Measurements from ENCODE around the gene PIP5K1C.
"Not testable (repeated sequence)": the region's sequence is repeated elsewhere in the genome, so short reads cannot be mapped to it uniquely, and the experiment has no call there.

The PIP5K1C gene

DNA sequence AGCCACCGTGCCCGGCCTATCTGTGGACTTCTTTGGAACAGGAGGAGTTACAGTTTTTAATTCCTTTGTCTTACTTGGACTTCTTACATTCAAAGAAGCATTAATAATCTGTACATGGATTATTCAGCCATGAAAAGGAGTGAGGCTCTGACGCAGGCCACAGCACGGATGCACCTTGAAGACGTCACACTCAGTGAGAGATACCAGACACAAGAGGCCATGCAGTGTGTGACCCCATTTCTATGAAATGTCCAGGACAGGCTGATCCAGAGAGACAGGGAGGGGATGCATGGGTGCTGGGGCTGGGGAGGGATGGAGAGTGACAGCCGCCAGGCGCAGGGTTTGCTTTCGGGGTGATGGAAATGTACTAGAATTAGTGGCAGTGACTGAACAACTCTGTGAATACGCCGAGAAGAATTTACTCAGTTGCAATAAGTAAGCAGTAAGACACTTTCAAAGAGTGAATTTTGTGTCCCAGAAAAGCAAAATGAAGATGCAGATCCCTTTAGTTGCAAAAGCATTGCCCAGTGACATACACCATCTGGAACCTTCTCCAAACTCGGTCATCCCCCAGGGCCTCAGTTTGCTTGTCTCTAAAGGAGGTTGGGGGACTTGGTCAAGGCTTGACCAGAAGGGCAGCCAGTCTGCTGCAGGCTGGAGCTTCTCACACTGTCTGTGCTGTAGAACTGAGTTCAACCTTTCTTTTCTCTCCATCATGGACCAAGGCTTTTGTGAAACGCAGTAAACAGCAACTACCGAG is 25.3 kb downstream of the PIP5K1C start:
- no peak for DNase-seq (ENCODE audit: low read depth)

DNA sequence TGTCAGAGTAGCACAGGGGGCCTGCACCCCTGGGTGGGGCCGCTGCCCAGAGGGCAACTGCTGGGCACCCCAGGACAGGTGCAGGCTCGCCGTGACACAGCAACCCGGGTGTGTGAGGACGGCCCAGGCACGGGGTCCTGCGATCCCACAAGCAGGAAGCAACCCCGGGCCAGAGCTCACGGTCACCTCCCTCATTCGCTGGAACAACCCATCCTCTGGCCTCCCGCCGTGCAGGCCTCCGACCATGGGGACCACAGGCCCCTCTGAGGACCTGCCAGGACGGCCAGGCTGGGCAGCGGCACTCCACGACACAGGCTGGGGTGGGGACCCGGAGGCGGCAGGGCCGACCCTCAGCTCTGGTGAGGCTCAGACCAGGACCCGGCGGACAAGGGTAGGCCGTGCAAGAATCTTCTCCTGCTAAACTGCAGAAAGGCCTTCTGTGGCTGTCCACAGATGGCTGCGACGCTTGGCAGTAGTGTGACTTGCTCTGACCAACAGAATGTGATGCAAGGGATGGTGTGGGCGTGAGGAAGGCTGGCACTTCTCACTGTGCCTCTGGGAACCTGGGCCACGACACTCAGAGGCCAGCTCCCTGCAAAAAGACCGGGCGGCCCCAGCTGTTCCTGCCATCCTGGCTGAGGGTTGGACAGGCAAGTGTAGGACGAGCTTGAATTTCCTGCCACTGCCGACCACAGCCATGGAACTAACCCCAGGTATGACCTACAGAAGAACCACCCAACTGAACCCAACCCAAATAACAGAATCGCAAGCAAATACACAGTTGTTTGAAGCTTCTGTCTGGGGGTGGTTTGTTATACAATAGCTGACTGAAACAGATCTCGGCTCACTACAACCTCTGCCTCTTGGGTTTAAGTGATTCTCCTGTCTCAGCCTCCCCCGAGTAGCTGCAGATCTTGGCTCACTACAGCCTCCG is 26.5 kb downstream of the PIP5K1C start:
- DNase-seq (ENCODE audit: low read depth): no peak

DNA sequence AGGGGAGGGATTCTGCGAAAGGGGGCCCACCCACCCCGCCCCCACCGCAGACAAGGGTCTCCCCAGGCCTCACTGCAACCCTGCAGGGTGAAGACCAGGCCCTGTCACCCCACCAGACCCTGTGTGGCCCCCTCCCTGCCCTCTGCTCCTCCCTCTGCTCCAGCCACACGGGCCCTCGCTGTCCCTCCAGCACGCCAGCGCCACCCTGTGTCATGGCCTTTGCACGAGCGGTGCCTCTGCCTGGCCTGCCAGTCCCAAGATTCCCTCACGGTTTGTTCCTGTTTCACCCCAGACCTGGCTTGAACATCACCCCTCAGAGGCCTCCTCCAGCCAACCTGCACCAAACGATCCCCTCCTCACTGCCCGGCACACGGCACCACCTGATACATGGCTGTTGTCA is 27.3 kb downstream of the PIP5K1C start:
- no peak for DNase-seq (ENCODE audit: low read depth)

DNA sequence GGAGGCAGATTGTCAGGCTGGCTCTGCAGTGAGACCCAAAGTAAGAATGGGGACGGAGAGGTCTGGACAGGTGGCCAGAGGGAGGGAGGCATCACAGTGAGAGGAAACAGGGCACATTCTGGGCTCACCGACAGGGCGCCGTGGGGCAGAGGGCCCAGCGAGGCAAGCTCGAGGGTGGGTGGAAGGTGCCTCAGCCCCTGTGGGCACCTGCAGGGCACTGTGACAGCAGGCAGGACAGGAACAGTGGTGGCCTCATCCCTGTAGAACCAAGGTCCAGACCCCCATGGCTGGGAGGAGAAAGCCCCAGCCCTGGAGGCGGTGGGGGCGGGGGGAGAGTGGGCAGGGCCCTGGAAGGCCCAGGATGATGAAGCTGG is 27.7 kb downstream of the PIP5K1C start:
- no peak for DNase-seq (ENCODE audit: low read depth)

DNA sequence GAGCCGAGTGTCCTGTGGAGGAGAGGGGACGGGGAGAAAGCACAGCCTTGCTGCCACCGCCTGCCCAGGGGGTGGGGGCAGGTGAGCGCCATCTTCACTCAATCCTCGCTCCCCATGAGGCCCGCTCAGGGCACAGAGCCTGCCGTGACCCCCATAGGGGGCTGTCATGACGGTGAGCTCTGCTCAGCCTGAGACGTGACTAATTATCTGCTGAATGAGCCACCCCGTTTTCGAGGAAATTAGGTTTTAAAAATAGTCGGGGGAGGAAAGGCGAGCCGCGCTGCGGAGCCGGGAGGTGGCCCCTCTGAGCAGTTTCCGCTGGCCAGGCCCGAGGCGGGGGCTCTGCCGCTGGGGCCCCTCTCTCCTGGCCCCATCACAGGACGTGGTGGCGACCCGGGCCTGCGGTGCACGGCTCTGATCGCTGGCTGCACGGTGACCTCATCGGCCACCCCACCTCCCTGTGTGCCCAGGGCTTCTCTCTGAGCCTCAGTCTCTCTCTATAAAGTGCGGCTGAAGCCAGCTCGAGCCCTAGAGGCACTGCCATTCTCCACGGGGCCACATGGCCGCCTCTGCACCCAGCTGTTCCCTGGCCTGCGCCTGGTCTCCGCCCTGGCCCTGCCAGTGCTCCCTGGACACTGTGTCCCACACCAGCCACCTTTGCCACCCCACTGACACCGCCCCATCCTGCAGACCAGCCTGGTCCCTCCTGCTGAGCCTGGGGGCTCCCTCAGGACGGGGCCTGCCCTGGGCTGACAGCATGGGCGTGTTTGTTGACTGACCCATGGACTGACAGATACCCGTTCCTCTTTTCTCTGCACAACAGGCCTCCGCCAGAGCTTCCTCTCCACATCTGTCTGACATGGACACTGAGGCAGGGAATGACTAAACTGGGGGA is 28.3 kb downstream of the PIP5K1C start:
- DNase-seq (ENCODE audit: low read depth): no peak

DNA sequence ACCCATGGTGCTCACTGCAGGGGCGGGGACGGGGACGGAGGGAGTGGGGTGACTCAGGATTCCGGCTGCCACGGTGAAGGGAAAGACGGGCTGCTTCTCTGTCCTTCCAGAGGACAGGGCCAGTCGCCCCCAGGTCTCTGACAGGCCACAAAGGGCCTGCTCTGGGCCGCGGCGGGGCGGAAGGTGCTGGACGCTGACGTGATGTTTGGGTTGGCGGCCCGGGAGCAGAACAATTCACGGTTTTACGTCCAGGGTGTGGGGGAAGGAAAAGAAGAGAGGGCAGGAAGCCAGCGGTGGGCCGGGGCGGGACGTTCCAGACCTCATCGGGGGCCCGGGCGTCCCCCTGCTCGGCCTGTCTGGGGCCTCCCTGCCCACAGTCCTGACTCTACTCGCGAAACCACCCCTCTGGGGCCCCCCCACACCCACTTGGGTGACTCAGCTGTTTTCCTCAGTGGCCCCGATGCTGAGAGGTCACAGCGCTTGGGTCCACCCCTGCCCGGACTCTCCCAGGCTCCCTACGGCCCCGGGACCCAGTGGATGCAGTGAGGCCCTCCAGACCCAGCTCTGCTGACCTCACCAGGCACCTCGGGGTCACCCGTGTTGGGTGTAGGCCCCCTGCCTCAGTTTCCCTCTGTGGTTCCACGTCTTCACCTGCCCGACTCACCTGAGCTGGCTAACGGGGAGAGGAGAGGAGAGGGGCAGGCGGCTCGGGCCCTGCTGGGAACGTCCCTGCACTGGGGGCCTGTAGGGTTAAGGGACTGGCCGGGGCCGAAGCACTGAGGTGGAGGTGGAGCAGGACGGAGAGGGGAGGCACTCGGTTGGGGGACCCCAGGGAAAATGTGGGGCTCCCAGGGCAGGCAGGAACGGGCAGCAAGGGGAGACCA is 29.2 kb downstream of the PIP5K1C start:
- no peak for DNase-seq (ENCODE audit: low read depth)

DNA sequence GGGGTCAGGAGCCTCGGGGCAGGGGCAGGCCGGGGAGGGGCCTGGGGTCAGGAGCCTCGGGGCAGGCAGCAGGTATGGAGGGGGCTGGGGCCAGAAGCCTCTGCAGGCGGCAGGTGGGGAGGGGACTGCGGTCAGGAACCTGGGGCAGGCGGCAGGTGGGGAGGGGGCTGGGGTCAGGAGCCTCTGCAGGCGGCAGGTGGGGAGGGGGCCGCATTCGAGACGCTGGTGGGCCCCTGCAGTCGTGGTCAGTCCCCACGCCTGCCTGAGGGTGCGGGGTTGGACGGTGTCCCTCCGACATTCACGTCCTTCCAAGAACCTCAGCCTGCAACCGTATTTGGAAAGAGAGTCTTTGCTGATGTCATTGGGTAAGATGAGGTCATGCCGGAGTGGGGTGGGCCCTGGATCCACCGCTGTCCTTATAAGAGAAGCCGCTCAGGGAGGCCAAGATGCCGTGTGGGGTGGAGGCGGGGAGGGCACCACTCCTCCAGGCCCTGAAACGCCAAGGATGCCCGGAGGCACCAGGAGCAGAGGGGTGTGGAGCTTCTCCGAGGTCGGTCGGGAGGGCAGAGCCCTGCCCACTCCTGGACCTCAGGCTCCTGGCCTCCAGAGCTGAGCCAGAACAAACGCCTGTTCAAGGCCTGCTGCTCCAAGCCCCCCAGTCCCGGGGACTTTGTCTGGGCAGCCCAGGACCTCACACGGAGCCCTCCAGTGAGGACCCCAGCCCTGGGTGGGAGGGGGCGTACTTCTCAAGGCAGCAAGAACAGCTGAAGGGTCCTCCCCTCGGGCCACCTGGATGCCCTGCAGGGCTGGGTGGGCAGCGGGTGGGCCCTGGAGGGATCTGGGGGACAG is 30.1 kb downstream of the PIP5K1C start:
- no peak for DNase-seq (ENCODE audit: low read depth)

DNA sequence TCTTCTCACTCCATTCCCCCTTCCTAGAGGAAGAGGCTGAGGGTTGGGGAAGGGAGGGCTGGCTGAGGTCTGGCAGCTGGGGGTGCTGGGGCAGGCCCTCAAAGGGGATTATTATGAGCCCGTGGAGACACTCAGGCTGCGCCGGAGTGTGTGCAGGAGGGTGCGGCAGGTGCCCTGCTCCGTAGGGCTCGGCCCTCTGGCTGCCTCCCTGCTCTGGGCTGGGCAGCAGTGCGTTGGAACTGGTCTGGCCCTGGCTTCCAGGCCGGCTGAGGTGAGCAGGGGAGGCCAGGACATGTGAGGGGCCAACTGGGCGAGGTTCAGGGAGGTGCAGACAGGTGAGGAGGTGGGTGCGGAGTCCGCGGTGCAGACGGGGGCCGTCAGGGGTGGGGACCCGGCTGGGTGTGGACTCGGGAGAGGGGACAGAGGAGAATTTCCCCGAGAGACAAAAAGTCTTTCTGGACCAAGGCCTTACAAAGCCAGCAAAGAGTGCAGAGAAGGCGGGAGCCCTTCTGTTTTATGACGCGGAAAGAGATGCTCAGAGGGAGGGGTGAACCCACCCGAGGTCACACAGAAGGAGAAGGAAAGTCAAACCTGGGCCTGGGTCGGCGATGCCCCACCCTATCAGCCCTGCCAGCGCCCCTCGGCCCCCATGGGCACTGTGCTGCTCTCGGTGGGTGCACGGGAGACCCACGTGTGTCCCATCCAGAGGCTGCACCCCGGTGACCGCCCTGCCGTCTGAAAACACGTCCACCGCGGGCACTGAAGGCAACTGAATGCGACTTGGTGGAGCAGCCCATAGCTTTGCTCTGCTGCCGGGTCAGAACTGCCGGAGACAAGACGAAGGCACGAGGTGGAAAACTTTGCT is 31.0 kb downstream of the PIP5K1C start:
- no peak for DNase-seq (ENCODE audit: low read depth)

DNA sequence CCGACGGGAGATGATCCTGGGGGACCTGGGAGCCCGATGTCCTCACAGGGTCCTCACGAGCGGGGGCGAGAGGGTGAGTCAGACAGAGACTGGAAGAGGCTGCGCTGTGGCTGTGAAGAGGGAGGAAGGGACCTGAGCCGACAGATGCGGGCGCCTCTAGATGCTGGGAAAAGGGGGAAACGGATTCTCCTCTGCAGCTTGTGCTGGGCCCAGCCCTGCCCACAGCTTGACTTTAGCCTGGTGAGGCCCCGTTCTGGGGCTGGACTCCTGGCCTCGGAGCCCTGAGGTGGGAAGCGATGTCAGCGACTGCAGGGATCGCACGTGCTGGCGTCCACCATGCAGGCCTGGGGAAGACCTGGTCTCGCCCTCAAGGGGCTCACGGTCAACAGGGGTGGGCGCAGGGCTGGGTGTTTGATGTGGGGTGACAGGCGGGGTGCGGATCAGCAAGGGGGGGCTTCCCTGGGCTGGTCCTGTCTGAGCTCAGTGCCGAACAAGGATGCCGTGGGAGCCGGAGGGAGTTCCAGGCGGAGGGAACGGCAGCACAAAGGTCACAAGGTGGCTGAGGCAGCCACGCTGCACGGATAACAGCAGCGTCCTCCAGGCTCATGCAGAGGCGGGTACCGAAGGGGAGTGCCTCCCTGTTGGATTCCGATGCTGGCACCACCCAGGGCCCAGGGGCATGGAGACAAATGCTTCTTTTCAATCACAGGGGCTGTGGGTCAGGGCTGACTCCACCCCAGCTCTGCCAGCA is 31.8 kb downstream of the PIP5K1C start:
- no peak for DNase-seq (ENCODE audit: low read depth)

DNA sequence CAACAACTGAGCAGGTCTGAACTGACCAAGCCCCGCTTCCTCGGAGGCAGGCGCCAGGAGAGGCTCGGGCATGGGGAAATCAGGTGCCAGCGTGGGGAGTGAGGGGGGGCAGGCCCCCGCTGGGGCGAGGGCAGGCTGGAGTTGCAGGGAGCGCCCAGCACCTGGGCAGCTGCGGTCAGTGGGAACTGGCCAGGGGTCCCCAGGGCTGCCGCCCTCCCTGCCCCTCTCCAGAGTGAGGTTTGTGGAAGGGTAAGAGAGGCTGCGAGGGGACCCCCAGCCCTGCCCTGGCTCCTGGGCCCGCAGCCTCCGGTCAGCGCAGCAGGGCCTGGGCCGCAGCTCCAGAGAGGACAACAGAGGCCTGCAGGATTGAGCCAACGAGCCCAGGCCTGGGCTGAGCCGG is 32.5 kb downstream of the PIP5K1C start:
- no peak for DNase-seq (ENCODE audit: low read depth)

DNA sequence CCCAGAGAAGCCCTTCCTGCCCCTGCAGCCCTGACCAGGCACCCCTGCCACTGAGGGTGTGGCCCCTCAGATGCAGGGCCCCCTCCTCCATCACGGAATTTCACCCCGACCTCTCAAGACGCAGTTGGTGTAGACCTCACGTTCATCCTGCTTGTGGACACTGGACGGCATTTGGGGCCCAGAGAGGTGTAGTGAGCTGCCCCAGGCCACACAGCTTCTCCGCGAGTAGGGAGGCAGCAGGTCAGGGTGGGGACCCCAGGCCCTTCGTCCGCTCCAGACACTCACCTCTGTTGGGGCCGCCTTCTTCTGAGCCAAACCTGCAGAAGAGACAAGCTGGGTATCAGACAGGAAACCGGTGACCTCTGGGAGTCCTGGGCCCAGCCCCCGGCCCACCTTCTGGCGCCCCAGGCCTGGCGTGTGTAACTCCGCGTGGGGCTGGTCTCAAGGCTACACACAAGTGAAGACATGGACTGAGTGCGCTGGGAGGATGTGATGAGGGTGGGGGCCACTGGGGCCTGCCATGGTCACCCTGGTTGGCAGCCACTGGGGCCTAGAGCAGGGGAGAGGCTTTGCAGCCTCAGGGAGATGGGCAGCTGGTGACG is 33.1 kb downstream of the PIP5K1C start:
- DNase-seq (ENCODE audit: low read depth): no peak

DNA sequence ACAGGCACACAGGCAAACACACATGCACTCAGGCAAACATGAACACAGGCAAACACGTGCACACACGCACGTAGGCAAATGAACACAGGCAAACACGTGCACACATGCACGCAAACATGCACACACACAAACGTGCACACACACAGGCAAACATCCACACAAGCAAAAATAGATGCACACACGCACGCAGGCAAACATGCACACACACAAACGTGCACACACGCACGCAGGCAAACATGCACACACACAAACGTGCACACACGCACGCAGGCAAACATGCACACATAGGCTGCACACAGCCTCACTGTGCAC is 33.8 kb downstream of the PIP5K1C start:
- DNase-seq (ENCODE audit: low read depth): not testable (repeated sequence)

DNA sequence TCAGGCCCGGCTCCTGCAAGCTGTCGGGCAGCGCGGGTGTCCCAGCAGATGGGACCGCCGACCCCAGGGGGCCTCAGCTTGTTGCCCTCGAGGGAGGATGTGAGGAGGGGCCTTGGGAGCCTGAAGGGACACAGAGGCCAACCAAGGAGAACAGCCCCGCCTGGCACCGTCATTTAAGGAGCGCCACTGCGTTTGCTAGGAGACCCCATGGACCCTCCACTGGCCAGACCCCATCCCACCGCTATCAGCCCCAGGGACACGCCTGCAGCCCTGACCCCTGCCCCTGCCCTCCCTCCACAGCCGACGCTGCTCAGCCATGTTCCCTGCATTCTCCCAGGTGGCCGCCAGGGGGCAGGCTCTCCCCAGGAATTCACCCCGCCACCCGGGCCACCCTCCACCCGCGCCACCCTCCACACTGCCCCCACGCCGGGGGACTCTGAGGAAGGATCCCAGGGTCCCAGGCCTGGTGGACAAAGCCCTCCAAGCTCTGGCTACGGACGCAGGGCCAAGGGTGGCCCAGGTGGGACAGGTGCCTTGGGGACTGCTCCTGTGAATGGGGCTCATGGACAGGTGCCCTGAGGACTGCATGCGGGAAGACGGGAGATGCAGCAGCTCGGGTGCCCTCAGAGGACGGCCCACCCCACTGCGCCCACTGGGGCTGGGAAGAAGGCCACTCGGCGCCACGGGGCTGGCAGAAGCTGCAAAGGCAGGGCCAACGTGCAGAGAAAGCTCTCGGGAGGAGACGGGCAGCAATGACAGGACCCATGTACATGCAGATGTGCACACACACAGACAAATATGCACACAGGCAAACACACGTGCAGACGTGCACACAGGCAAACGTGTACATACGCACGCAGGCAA is 34.4 kb downstream of the PIP5K1C start:
- DNase-seq (ENCODE audit: low read depth): peak; percentile 47

DNA sequence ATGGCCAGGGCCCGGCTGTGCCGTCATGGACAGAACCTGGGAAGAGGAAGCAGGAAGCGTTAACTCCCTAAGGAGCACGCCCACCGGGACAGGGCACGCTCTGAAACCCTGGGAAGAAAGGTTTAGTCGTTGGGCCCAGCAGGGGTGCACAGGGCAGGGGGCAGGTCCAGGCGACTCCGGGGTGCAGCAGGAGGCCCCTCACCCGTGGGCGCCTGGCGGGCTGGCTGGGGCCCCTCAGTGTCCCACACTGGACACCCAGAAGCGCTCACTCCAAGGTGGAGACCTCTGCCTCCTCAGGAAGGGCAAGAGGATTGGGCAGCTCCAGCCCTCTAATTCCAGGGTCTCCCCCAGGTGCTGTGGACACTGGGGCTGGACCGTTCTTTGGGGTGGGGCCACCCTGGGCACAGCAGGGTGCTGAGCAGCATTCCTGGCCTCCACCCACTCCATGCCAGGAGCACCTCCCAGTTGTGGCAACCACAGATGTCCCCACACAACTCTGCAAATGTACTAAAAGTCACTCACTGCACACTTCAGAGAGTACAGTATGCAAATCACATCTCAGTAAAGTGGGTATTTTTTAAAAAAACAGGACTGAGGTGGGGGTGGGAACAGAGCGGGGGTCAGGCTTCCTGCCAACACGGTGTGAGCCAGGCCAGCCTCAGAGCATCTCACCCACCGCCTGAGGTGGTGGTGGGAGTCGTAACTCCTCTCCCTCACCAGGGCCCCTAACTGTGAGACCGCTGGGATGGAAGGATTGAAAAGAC is 35.2 kb downstream of the PIP5K1C start:
- no peak for DNase-seq (ENCODE audit: low read depth)

DNA sequence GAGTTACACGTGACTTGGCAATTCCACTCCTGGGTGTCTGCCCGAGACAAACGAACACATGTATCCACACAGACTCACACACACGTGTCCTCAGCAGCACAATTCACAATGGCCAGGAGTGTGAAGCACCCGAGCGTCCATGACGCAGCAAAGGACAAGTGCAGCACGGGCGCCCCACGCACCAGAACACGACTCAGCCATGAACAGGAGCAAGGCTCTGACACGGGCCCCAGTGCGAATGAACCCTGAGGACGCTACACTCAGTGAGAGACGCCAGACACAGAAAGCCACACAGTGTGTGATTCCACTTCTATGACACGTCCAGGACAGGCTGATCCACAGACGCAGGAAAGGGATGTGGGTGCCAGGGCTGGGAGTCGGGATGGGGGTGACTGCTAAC is 36.4 kb downstream of the PIP5K1C start:
- no peak for DNase-seq (ENCODE audit: low read depth)

Measured in T-helper 22 cell (primary cell).